H1 (cell line): ENCODE data around the gene SH3TC2. TPM values are rescaled to one million over a fixed set of nuclear protein-coding genes. Genes with fewer than 3 reads are reported as not detected.

ENCODE experiments used
- CTCF ChIA-PET: fragments of 300-600 bp; sonication (Branson Sonifier 250); formaldehyde crosslinking; loops from one replicate; lab custom pipeline; 2021; ENCODE audit not compliant: partially characterized antibody; lab: Charles Lee
- POLR2A ChIA-PET: fragments of 300-600 bp; sonication (Branson Sonifier 250); formaldehyde crosslinking; loops from one replicate; lab custom pipeline; 2021; ENCODE audit warnings: inconsistent platforms; ENCODE audit not compliant: partially characterized antibody; lab: Charles Lee
- DNase-seq, 2 experiments: peaks; one replicate each; pipeline versions ENCODE4 v3.0.0 to v3.0.0-alpha.2; 2010 to 2022; ENCODE audit warnings: low spot score in 2 of 2, low read depth in 1 of 2, mixed read lengths in 1 of 2
- FAIRE-seq: peaks from 2 replicates; lab custom pipeline; 2011; peaks lifted over from hg19 to GRCh38; lab: Jason Lieb, UNC
- H2AFZ ChIP-seq: 2 replicates; pipeline ENCODE4 v1.8.1; 2012; ENCODE audit warnings: low read length, inconsistent platforms
- H2AK5ac ChIP-seq: 2 replicates; pipeline ENCODE4 v1.6.1; 2013; ENCODE audit warnings: low read depth, low read length
- H2BK120ac ChIP-seq: replicated peaks from 2 replicates; pipeline ENCODE3; 2013; ENCODE audit warnings: low read depth, low read length, inconsistent platforms
- H2BK12ac ChIP-seq: 2 replicates; pipeline ENCODE4 v1.6.1; 2013; ENCODE audit warnings: low read depth, low read length
- H2BK15ac ChIP-seq: 2 replicates; pipeline ENCODE4 v1.6.1; 2013; ENCODE audit warnings: low read length
- H2BK20ac ChIP-seq: 2 replicates; pipeline ENCODE4 v1.6.1; 2013; ENCODE audit warnings: low read length
- H2BK5ac ChIP-seq: 2 replicates; pipeline ENCODE4 v1.6.1; 2013; ENCODE audit warnings: low read depth, low read length
- H3K14ac ChIP-seq: 2 replicates; pipeline ENCODE4 v1.6.1; 2013; ENCODE audit warnings: inconsistent platforms; ENCODE audit not compliant: insufficient read length
- H3K18ac ChIP-seq: 2 replicates; pipeline ENCODE4 v1.6.1; 2013; ENCODE audit warnings: low read length; ENCODE audit errors: extremely low read depth
- H3K23ac ChIP-seq: 2 replicates; pipeline ENCODE4 v1.6.1; 2013; ENCODE audit warnings: inconsistent platforms; ENCODE audit not compliant: insufficient read length
- H3K23me2 ChIP-seq: 2 replicates; pipeline ENCODE4 v1.6.1; 2013; ENCODE audit warnings: low read depth, low read length
- H3K27ac ChIP-seq: 2 replicates; pipeline ENCODE4 v1.6.1; 2011; ENCODE audit warnings: low read depth, low read length, inconsistent platforms
- H3K27me3 ChIP-seq, 4 experiments: replicated peaks in 1 of 4; 1 replicate in 1 of 4; 2 replicates in 3 of 4; pipeline versions ENCODE4 v1.6.1 to v1.8.1; 2011 to 2013; ENCODE audit warnings: low read length in 3 of 4, mild to moderate bottlenecking in 3 of 4, inconsistent platforms in 2 of 4, mixed read lengths in 2 of 4, moderate library complexity in 1 of 4; ENCODE audit not compliant: control insufficient read depth in 3 of 4, insufficient read depth in 3 of 4; ENCODE audit errors: extremely low read depth in 1 of 4
- H3K36me3 ChIP-seq, 4 experiments: 2 replicates each; pipeline versions ENCODE4 v1.6.1 to v1.8.1; 2011 to 2013; ENCODE audit warnings: mild to moderate bottlenecking in 4 of 4, low read length in 3 of 4, moderate library complexity in 2 of 4, control low read depth in 1 of 4, inconsistent platforms in 1 of 4; ENCODE audit not compliant: insufficient read depth in 4 of 4, control insufficient read depth in 2 of 4
- H3K4ac ChIP-seq: replicated peaks from 2 replicates; pipeline ENCODE3; 2013; ENCODE audit warnings: low read length, low read depth, mixed read lengths, inconsistent platforms; ENCODE audit not compliant: insufficient read length
- H3K4me1 ChIP-seq, 4 experiments: replicated peaks in 1 of 4; 1 replicate in 1 of 4; 2 replicates in 3 of 4; pipeline versions ENCODE4 v1.6.1 to v1.8.1; 2011 to 2013; ENCODE audit warnings: low read length in 3 of 4, inconsistent platforms in 2 of 4, mixed read lengths in 1 of 4; ENCODE audit not compliant: insufficient read depth in 4 of 4, control insufficient read depth in 3 of 4
- H3K4me2 ChIP-seq, 2 experiments: 2 replicates each; pipeline versions ENCODE4 v1.6.1 to v1.8.1; 2011 to 2013; ENCODE audit warnings: low read depth in 2 of 2, low read length in 2 of 2, control low read depth in 1 of 2, inconsistent platforms in 1 of 2, mild to moderate bottlenecking in 1 of 2; ENCODE audit not compliant: insufficient read depth in 1 of 2
- H3K4me3 ChIP-seq, 4 experiments: fragments of 200-600, 300-600 bp in 1 of 4; sonication (generic), shearing (Covaris generic), sonication (Bioruptor Twin) in 1 of 4; 2 replicates each; pipeline versions ENCODE4 v1.5.1 to v1.8.1; 2011 to 2016; ENCODE audit warnings: low read length in 4 of 4, low read depth in 3 of 4, control low read depth in 2 of 4, inconsistent platforms in 2 of 4, mild to moderate bottlenecking in 2 of 4, mixed read lengths in 1 of 4, moderate library complexity in 1 of 4; ENCODE audit not compliant: insufficient read depth in 2 of 4; ENCODE audit errors: extremely low read depth in 1 of 4
- H3K56ac ChIP-seq: replicated peaks from 2 replicates; pipeline ENCODE3; 2013; ENCODE audit warnings: low read depth, mild to moderate bottlenecking, mixed read lengths, low read length, inconsistent platforms; ENCODE audit not compliant: insufficient read length
- H3K79me1 ChIP-seq: 2 replicates; pipeline ENCODE4 v1.6.1; 2013; ENCODE audit warnings: low read depth, low read length, control low read depth
- H3K79me2 ChIP-seq, 2 experiments: 2 replicates each; pipeline versions ENCODE4 v1.6.1 to v1.8.1; 2012 to 2013; ENCODE audit warnings: low read length in 2 of 2, mild to moderate bottlenecking in 2 of 2, inconsistent platforms in 1 of 2; ENCODE audit not compliant: insufficient read depth in 2 of 2, control insufficient read depth in 1 of 2
- H3K9ac ChIP-seq, 4 experiments: replicated peaks in 1 of 4; 1 replicate in 1 of 4; 2 replicates in 3 of 4; pipeline versions ENCODE4 v1.6.1 to v1.8.1; 2011 to 2013; ENCODE audit warnings: low read depth in 3 of 4, low read length in 3 of 4, control low read depth in 2 of 4, mild to moderate bottlenecking in 2 of 4, moderate library complexity in 2 of 4, inconsistent platforms in 1 of 4; ENCODE audit errors: extremely low read depth in 1 of 4
- H3K9me3 ChIP-seq, 2 experiments: 2 replicates each; pipeline versions ENCODE4 v1.6.1 to v1.8.1; 2012 to 2013; ENCODE audit warnings: mild to moderate bottlenecking in 2 of 2, moderate library complexity in 2 of 2, control low read depth in 1 of 2, inconsistent platforms in 1 of 2, low read depth in 1 of 2, low read length in 1 of 2, mixed read lengths in 1 of 2; ENCODE audit not compliant: insufficient read depth in 2 of 2
- H4K20me1 ChIP-seq, 2 experiments: replicated peaks in 1 of 2; 2 replicates each; pipeline versions ENCODE3 to v1.8.1; 2011 to 2013; ENCODE audit warnings: inconsistent platforms in 2 of 2, low read length in 2 of 2, mild to moderate bottlenecking in 1 of 2; ENCODE audit not compliant: insufficient read depth in 2 of 2, control insufficient read depth in 1 of 2
- H4K5ac ChIP-seq: 2 replicates; pipeline ENCODE4 v1.6.1; 2013; ENCODE audit warnings: low read length, low read depth, mixed read lengths, inconsistent platforms; ENCODE audit not compliant: insufficient read length
- H4K8ac ChIP-seq: 2 replicates; pipeline ENCODE4 v1.8.0; 2013; ENCODE audit warnings: mild to moderate bottlenecking, moderate library complexity, low read length, inconsistent platforms; ENCODE audit not compliant: insufficient read depth; ENCODE audit errors: extremely low read depth
- H4K91ac ChIP-seq: replicated peaks from 2 replicates; pipeline ENCODE3; 2013; ENCODE audit warnings: low read length, mixed read lengths, inconsistent platforms; ENCODE audit not compliant: insufficient read length
- KDM1A ChIP-seq: fragments of 200-600, 300-600 bp; sonication (generic); IDR thresholded peaks from 2 replicates; pipeline ENCODE4 v1.7.1; 2016; ENCODE audit warnings: mild to moderate bottlenecking, low read length, borderline replicate concordance
- RAD21 ChIP-seq, 2 experiments: IDR thresholded peaks in 1 of 2; conservative IDR thresholded peaks in 1 of 2; 2 replicates each; pipeline ENCODE4 v1.6.1; 2011; ENCODE audit warnings: low read depth in 2 of 2, low read length in 2 of 2, improper control_type of control experiment in 1 of 2, inconsistent platforms in 1 of 2, mild to moderate bottlenecking in 1 of 2, moderate library complexity in 1 of 2
- SIN3A ChIP-seq, 2 experiments: IDR thresholded peaks in 1 of 2; conservative IDR thresholded peaks in 1 of 2; 2 replicates each; pipeline ENCODE4 v1.6.1; 2011 to 2012; ENCODE audit warnings: low read length in 2 of 2, improper control_type of control experiment in 1 of 2, low read depth in 1 of 2, mild to moderate bottlenecking in 1 of 2
- WGBS, 2 experiments: shearing (Covaris generic) in 1 of 2; methylation state at CpG; one replicate each; pipeline versions ENCODE4 v1.1.6 to v1.1.7; 2013 to 2015; ENCODE audit warnings: low lambda C conversion rate in 2 of 2, mixed read lengths in 2 of 2, inconsistent platforms in 1 of 2, low coverage in 1 of 2, missing lambda C conversion rate in 1 of 2; ENCODE audit not compliant: insufficient replicate concordance in 2 of 2, insufficient coverage in 1 of 2, insufficient read length in 1 of 2; ENCODE audit errors: extremely low coverage in 1 of 2, missing lambda C conversion rate in 1 of 2; 5-methylcytosine and 5-hydroxymethylcytosine counted together
- polyA plus RNA-seq, 7 experiments: library from polyadenylated mRNA; depleted of rRNA in 3 of 7; stranded (reverse) in 5 of 7; unstranded in 2 of 7; fragments of >200 nt in 5 of 7; fragments of 200-250 nt in 2 of 7; gene quantifications; 1 replicate in 5 of 7; 2 replicates in 1 of 7; 4 replicates in 1 of 7; pipeline versions ENCODE4 v1.2.1 to v1.2.3, GENCODE V29; 2011 to 2013; ENCODE audit warnings: missing spikeins in 2 of 7, mixed read lengths in 2 of 7
- total RNA-seq: library from RNA; stranded (reverse); fragmentation: NEBNext Ultra II Directional; extraction: Animal tissue kit (Norgen Biotek cat#: 25700); gene quantifications from 2 replicates; pipeline ENCODE4 v1.2.1, GENCODE V29; 2021

SH3TC2 gene
- total and polyA plus RNA-seq, 2 of the 8 experiments (the other 6 are each of a cell fraction or from before 2014, with no cell fraction given): 0.11 to 0.80 TPM

- ChIA-PET CTCF (interaction anchor here (0.8 to 17.3 kb wide), 12 partner anchors 8 to 303 kb away, joined by 3 to 444 read pairs (median 5); no protein-coding TSS in a partner anchor), POLR2A (no interaction called here)
- WGBS, 2 experiments: 87% methylated on average over 6 of the region's 6 CpGs; no CpG with 5 or more reads in 1 of the 2 experiments
- H3K36me3 ChIP-seq: no peaks in the 10 kb centered on the region
- H3K4me3 ChIP-seq: no peak overlapping the region
- H3K14ac ChIP-seq: no peak overlapping the region
- no peak overlapping the region for H2AK5ac ChIP-seq
- H3K23ac ChIP-seq: no peak overlapping the region
- no peak overlapping the region for H2BK12ac ChIP-seq
- no peak overlapping the region for H4K8ac ChIP-seq
- H4K91ac ChIP-seq: no peak overlapping the region
- no peak overlapping the region for H2BK15ac ChIP-seq
- DNase-seq: no peak
- H3K4ac ChIP-seq: no peak overlapping the region
- no peaks in the 10 kb centered on the region for H3K27me3 ChIP-seq
- H2BK5ac ChIP-seq: no peak overlapping the region
- no peaks in the 10 kb centered on the region for H3K9me3 ChIP-seq
- H2AFZ ChIP-seq: no peak overlapping the region
- H3K4me2 ChIP-seq: no peak overlapping the region
- H3K18ac ChIP-seq: no peak overlapping the region
- no peaks in the 10 kb centered on the region for H3K4me1 ChIP-seq
- no peak overlapping the region for H3K9ac ChIP-seq
- H2BK120ac ChIP-seq: no peak overlapping the region
- no peaks in the 10 kb centered on the region for H3K79me2 ChIP-seq
- H3K23me2 ChIP-seq: no peaks in the 10 kb centered on the region; the same call in 1 of the 2 replicates
- H4K5ac ChIP-seq: no peak overlapping the region
- H3K56ac ChIP-seq: no peak overlapping the region
- FAIRE-seq: no peak
- H4K20me1 ChIP-seq: no peaks in the 10 kb centered on the region
- H3K79me1 ChIP-seq: 0 out of 2 replicates have a peak, but pooled peaks cover 2% of the 10 kb centered on the region
- TF ChIP-seq KDM1A (no peak), SIN3A (conservative IDR thresholded peaks at IDR 0.05 in 1 of 2, IDR thresholded peaks at IDR 0.05 in 1 of 2; ENCODE audit: low read depth in 1 of 2, low read length in 2 of 2) (no peak), RAD21 (IDR thresholded peaks at IDR 0.05 in 1 of 2, conservative IDR thresholded peaks at IDR 0.05 in 1 of 2; ENCODE audit: low read depth in 2 of 2, low read length in 2 of 2) (peak in 1 of 2 experiments; percentile 9; a peak in 1 of 4 replicates)
- no peak overlapping the region for H3K27ac ChIP-seq
- no peak overlapping the region for H2BK20ac ChIP-seq
These were observed 24.4 kb downstream of the SH3TC2 start for GRCh38 chr5:149038336-149039080.
